Hematopoietic multipotent progenitor cell treated with erythropoietin and hydrocortisone succinate and interleukin-3 and kit ligand, for 15 days (in vitro differentiated cells): ENCODE data around the gene FOXO3.
"Not testable (repeated sequence)": the region's sequence is repeated elsewhere in the genome, so short reads cannot be mapped to it uniquely, and the experiment has no call there.

ENCODE experiments used
- DNase-seq: peaks from one replicate; pipeline ENCODE4 v3.0.0-alpha.2; 2015; ENCODE audit warnings: low spot score

Gene FOXO3

DNA sequence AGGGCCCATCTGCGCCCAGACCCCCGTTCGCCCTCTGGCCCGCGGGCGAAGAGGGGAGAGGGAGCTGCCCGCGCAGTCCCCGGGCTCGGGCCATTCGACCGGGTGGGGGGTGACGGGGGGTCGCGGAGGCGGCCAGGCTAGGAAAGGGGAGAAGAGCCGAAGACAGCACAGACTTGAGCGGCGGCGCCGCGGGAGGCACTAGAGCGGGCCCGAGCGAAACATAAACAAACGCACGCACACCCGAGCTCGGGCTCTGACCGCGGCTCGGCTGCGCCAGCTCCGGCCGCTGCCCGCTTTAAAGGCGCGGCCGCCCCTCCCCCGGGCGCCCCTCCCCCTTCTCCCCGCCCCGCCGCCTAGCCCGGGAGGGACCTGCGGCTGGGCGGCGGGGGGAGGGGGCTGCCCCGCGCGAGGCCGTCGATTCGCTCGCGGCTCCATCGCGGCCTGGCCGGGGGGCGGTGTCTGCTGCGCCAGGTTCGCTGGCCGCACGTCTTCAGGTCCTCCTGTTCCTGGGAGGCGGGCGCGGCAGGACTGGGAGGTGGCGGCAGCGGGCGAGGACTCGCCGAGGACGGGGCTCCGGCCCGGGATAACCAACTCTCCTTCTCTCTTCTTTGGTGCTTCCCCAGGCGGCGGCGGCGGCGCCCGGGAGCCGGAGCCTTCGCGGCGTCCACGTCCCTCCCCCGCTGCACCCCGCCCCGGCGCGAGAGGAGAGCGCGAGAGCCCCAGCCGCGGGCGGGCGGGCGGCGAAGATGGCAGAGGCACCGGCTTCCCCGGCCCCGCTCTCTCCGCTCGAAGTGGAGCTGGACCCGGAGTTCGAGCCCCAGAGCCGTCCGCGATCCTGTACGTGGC is at the start of gene FOXO3:
Gene FOXO3 (plus strand): TSS at position 455 of the 846 bp plus-strand sequence. CDS start 292 bp downstream, at position 747.
- DNase-seq = peak; percentile 80

DNA sequence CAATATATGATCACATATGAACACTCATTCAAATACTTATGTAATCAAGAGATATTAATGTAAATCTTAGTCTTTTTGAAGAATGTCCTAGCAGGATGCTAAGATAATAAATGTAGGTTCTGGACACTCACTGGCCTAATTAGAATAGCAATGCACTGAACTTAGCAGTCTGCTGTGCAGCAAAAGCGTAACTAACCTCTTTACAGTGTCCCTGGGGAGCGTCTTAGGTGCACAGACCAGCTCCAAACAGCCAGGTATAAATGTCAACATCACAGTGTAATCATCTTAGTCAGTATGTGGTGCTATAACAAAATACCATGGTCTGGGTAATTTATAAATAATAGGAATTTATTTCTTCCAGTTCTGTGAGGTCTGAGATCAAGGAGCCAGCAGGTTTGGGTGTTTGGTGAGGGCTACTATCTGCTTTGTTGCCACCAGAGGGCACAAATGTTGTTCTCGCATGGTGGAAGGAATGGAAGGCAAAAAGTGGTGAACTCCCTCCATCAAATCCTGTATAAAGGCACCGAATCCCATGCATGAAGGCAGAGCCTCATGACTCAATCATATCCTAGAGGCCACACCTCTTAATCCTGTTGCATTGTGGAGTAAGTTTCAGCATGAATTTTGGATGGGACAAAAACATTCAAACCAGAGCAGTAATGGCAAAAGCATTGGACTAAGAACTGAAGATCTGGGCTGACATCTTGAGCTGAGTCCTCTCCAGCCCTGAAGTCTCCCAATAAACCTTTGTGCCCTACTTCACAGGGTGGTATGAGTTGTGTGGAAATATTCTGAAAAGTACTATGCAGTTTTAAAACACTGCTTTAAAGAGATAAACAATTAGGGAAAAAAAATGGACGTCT is 41.8 kb upstream of the FOXO3 start:
- DNase-seq = peak; percentile 15

DNA sequence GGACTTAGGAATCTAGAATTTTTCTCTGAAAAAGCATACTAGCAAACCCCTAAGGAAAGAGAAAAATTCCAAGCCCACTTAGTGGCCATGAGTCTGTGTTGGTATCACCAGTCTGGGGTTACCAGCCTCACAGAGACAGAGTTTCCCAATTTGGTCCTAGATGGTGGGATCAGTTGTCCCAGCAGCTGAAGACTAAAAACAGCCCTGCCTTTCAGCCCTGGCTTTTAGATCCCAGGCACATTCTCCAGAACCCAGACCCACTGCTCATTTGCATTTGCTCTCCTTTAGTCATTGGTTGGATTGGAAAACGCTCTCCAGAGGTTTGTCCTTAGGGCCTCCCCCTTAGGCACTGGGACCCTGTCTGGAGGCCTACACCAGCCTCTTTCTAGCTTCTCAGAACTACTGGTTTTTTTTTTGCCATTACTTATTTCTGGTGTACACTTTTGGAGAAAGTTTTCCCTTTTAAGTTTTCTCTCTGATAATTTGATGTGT is 39.1 kb upstream of the FOXO3 start:
- no peak for DNase-seq

DNA sequence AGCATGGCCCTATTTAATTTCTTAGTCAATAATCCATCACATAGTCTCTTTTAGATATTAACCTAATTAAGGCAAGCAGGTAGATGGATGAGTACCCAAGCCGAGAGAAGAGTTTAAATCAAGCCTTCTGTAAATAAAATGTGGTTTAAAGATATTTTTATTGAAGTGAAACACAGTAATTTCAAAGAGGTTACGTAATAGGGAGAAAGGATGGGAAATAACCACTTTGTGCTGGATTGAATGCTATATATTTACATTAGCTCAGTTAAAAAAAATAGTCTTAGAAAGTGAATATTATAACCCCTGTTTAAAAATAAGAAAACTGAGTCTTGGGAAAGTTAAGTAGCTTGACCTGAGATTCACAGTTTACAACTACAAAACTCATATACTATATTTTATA is 37.0 kb upstream of the FOXO3 start:
- no peak for DNase-seq

DNA sequence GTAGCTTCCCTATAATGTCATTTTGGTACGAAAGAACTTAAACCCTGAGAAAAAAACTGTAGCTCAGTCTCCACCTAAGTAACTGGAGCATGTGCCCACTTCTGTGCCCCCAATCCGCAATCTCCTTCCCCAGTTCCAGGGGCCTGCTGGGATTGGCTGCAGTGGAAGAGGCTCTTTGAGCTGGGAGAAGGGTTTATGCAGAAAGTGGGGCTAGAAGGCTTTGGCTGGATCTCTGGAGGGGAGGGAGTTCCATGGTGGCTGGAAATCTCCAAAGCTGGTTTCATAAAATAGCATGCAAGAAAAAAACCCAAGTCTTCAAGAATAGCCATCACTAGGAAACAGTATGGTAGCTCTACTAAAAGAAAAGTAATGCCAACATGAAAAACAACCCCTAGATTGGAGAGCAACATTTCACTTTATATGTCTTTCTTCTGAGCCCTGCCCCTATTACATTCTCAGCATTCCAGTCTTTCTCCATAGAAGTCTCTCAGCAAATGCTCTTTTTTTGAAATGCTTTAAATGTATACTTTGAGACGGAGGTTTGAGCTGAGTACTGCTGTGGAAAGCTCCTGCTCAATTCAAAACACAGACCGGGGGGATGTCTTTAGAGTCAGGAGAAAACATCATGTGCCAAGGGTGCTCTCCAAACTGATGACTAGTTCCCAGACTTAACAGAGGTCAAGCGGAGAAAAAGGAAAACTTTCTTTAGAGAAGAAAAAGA is 36.0 kb upstream of the FOXO3 start:
- no peak for DNase-seq

DNA sequence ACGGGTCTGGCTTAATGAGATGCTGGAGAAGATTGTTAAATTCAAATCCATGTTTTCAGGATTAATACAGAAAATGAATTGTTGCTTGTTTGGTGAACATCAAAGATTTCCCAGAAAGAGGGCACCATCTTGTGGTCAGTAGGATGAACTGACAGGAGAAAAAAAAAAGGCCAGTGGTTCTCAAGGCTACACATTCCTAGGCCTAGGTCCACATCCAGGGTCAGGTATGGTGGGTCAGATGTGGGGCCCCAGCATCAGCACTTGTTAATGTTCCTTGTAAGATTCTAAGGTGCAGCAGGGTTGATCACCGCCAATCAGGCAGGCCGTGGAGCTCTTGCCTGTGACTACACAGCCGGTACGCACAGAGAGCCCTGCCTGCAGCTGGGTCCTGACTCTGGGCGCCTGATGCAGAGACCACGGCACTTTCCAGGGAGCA is 34.0 kb upstream of the FOXO3 start:
- DNase-seq = peak; percentile 53

DNA sequence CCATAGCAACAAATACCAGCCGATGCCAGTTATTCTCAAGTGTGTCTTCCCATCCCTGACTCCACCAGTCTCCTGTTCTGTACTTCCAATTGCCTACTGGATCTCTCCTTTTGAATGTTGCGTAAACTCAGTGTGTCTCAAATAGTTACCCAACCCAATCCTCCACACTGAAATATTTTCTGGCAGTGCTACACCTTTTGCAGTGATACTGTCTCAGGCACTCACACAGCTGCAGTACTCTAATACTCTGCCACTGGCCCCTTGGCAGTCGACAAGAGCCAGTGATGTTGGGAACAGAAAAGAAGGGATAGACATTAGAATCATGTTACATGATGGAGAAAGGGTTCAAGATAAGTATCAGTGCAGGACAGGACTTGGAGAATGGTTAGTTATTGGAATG is 31.8 kb upstream of the FOXO3 start:
- DNase-seq = no peak

DNA sequence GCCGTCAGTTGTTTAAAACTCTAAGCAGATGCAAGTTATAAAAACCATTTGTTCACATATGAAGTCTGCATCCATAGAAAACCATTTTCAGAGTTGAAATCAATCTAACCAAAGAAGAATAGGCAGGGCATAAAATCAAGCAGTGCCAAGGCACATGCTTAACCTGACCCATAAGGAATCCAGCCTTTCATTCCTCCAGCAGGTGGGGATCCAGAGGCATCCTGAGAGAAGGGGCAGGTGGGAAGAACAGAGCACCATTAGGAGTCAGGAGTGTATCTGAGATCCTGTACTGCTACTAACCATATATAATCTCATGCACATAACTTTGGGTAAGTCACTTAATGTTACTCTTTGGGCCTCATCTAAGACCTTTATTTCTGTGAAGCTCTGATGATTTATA is 29.4 kb upstream of the FOXO3 start:
- no peak for DNase-seq

DNA sequence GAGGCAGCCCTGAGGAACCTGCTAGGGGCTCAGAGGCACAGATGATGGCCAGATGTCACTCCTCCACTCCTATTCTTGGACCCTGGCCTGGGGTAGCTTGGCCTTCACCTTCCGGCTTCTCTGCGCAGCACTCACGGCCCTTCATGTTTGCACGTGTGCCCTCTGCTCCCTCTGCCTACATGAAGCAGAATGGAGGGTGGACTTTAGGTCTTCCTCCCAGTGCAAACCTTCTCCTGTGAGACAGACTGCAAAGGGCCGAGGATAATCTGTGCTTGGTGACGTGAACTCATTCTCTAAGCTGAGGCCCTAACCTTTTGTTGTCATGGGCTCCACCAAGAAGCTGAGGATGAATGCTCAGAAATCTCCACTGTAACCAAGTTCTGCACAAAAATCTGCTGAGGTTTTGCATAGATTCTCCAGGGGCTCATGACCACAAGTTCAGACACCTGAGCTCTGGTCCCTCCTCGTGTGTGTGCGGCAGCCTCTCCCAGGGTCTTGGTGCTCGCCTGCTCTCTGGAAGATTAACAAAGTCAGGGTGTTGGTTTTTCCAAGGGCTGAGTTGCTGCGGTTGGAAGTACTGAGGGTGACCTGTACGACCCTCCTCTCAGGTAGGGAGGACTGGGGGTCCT is 25.5 kb upstream of the FOXO3 start:
- DNase-seq = no peak

DNA sequence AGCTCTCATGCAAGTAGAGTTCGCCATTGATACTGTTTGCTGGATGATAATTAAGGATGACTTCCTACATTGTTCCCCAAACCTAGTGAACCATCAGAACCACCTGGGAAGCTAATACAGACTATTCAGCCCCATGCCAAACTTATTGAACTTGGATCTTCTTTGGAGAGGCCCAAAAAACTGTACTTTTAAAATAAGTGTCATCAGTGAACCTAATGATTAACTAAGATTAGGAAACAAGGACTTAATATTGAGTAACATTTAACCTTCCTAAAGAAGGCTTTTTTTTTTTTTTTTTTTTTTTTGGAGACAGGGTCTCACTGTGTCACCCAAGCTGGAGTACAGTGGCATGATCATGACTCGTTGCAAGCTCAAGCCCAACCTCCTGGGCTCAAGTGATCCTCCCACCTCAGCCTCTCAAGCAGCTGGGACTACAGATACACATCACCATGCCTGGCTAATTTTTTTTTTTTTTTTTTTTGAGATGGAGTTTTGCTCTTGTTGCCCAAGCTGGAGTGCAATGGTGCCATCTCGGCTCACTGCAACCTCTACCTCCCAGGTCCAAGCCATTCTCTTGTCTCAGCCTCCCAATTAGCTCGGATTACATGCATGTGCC is 24.7 kb upstream of the FOXO3 start:
- DNase-seq = not testable (repeated sequence)

DNA sequence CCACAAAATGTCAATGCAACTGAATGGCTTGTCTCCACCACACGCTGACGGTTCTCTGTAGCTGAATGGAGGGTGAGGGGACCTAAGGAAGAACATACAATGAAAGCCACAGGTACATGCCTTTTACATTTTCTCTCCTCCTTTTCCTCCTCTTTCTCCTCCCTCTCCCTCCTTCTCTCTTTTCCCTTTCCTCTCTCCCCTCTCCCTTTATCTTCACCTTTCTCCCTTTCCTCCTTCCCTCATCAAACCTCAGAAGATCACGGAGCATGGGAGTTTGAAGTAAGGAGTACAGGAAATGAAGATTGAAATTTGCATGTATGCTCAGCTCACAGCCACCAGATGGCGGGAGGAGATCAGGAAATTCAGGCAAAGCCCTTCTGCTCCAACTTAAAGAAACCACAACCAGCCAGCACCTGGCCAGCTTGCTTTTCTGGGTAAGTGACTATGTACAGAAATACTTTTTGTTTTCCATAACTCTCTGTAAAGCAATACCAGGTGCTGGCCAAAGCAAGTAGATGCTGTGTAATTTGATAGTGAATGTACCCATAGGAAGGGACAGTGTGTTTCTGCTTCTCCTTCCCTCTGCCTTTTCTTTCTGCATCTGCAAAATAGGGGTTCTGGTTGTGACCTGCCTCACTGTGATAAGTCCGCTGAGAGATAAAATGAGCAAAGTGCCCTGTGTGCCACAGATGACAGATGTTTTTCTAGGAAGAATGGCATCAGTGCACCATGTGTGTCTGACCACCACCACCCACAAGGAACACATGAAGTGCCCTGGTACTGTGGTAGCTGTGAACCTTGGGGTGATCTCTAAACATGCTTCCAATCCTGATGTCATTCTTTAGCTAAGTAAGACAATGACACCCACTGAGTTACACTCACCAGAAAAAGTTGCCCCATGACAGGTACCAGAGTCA is 18.6 kb upstream of the FOXO3 start:
- peak; percentile 85 for DNase-seq

DNA sequence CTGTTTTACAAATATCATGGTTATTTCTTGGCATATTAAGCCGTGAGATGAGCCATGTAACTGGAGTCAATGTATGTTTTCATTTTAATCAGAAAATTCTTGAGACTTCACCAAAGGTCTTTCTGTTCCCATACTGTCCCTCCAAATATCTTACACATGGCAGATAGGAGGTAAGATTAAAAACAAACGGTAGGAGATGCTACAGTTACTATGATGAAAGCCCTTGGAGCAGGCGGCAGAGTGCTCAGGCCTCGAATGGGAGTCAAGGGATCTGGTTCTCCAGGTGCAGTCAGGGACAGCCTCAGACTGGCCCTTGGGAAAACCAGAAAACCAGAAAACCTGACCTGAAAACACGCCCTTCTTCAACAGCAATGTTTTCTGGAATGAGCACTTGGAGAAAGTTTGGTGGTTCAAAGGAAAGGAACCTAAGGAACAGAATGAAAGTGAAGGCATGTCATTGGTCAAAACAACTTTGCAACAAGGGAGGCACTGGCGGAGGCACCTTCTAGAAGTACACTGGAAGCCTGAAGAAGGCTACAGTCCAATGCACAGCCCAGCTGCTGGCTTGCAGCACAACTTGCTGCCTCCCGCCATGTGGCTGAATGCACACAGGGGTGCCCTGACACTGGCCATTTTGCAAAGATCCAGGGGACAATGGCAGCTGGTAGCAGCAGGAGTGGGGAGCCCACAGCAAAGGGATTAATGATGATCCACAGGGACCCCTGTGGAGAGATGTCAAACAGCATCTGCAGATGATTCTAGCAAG is 17.4 kb upstream of the FOXO3 start:
- no peak for DNase-seq

DNA sequence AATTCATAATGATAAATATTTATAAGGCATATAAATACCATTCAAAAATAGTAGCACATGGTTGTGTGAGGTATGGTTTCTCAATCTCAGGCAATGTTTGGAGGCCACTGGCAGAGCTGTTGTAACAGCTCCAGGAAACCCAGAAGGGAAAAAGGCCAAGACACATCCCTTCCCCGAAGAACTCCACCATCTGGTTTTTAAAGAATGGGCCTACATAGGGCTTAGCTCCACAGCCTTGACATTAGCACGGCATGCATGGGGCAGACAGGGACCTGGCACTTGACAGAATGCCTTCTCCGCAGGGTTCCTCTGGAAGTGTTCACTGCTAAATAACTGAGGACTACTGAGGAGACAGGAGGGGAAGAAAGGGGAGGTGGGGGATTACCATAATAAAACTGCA is 16.1 kb upstream of the FOXO3 start:
- DNase-seq = no peak

DNA sequence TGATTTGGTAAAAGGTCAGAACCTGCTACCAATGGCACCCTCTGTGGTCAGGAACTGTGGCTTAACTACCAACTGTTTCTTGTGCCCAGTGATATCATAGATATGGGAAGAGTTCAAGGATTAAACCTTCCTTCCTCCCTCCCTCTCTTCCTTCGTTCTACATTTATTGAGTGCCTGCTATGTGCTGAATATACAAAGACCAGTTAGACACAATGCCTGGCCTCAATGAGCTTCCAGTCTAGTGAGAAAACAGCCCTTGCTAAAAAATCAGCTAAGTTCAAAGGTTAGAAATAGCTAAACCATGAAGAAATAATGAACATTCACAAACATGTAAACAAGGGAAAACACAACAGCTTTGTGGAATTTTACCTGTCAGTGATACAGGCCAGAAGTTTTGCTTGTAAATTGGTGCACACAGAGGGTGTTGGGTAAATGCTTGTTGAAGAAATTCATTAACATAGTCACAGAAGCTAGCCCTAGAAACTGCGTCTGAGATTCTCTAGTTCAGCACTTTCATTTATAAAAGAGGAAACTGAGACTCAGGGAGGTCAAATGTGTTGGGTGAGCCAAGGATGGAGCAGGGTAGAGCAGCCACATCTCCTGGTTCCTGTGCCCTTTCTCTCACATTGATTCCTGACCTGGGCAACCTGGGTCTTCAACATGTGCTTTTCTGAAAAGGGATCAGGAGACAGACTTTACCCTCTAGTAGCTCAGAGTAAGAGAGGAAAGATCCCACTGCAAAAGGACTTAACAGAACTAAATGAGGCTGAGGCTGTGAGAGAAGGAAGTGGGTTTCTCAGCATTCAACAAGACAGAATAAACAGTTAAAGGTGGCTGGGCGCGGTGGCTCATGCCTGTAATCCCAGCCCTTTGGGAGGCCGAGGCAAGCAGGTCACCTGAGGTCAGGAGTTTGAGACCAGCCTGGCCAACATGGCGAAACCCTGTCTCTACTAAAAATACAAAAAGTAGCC is 14.4 kb upstream of the FOXO3 start:
- no peak for DNase-seq

DNA sequence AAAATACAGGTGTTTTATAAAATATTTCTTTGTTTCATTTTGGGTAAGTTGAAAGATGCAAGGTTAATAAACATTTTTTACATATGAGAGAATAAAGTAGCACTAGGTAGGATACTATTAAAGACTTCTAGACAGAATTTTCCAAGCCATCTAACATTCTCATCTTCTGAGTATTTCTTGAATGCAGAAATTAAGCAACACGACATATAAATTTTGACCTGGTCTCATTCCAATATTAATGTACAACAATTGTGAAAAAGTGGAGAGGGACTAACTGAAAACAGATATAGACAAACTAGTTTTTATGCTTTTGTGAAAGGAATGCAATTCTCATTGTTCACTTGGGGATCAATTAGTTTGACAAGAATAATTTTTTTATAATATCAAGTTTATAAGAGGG is 11.5 kb upstream of the FOXO3 start:
- DNase-seq = no peak

DNA sequence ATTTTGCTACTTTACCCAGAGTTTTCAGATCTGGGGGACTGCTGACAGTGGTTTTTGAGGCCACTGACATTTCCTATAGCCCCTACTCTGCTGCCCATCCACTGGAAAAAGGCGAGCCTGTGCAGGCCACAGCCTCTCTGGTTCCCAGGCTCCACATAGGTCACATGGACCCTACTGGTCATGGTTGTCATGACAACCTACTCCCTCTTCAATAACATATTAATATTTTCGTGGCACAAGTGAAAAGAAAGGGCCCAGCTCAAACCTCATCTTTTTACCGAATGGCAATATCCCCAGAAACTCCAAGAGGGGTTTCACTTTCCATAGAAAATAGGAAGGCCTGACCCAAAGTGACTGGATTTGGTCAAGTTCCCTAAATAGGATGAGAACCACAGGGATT is 11.0 kb upstream of the FOXO3 start:
- no peak for DNase-seq

DNA sequence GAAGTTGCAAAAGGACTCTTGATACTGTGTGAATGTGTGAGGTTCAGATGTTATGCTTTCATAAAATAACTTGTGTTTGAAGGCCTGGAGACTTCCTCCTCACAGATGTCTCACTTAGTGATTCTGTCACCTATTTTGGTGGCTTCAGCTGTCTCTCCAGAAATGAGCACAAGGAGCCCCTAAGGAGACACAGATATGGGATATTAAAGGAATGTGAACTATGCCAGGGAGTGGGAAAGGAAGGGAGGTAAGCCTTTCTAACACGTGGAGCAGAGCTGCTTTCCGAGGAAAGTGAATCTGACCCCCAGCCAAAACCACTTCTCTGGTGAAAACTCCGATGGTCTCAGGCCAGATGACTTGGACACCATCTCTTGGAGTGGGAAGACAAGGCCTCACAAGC is 10.5 kb upstream of the FOXO3 start:
- DNase-seq = no peak

DNA sequence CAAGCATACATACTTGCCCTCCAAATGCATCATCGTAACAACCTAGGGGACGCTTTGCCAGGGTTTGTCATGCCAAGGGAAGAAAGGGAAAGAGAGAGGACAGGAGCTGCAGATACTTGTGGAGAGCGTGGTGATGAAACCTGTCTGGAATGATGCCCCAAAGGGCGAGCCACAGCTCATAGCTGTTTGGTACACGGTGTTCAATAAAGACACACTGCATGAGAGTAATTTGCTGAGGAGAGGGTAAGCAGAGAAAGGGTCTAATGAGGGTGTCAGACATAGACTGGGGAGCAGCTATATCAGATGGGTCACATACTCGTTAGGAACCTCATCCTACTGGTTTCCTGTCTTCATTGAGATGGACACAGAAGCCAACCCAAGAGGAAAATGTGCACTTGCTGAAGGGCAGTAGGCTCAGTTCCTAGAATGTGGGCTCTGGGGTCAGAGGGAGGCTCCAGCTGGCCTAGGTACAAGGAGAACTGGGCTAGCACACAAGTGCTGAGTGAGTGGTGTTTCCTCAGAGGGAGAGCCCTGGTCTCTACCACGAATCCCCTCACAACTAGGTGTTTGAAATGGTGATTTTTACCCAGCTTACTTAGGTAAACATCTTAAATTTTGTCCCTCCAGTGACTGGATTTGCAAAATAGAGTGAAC is 5.2 kb upstream of the FOXO3 start:
- DNase-seq = no peak
